Measurements from ENCODE around the gene TRAK1. TPM values are rescaled to one million over a fixed set of nuclear protein-coding genes. Genes with fewer than 3 reads are reported as not detected.

The TRAK1 gene
- total and polyA plus RNA-seq, 2 of the 4 experiments (the other 2 are of a cell fraction), result 25.6 to 28.1 TPM

DNA sequence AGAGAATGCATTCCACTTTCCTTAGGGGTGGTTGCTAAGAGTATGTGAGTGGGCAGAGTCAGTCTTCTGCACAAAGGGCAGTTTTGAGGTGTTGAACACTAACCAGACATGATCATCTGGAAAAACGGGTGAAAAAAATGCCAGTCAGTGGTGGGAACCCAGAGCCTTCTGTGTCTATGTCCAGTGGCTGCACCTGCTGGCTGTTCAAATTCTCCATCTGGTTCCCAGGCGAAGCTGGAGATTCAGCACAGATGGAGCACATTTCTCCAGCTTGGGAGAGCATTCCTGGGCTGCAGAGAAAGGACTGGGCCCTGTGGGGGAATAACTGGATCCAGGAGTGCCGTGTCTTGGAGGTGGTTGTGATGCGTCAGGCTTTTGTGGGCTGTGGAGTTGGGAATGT is 74.1 kb downstream of the TRAK1 start:
- TF ChIP-seq BHLHE40 (IDR thresholded peaks at IDR 0.05; ENCODE audit: low read depth, low read length), result no peak
- TF ChIP-seq, protein P1, sequence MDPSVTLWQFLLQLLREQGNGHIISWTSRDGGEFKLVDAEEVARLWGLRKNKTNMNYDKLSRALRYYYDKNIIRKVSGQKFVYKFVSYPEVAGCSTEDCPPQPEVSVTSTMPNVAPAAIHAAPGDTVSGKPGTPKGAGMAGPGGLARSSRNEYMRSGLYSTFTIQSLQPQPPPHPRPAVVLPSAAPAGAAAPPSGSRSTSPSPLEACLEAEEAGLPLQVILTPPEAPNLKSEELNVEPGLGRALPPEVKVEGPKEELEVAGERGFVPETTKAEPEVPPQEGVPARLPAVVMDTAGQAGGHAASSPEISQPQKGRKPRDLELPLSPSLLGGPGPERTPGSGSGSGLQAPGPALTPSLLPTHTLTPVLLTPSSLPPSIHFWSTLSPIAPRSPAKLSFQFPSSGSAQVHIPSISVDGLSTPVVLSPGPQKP (IDR thresholded peaks at IDR 0.05; ENCODE audit: borderline replicate concordance, low read depth, low read length), result no peak
- TF ChIP-seq FOS (IDR thresholded peaks at IDR 0.05; ENCODE audit: low read depth, low read length), result no peak
- POLR2A ChIA-PET (ENCODE audit: unreplicated experiment), result no interaction called here
- intact Hi-C loops (cut with micrococcal nuclease) (no loop called here), dilution Hi-C loops (cut with HindIII; ENCODE audit: low sequenced_read_pairs, unreplicated experiment) (no loop called here), in situ Hi-C loops (cut with MboI; ENCODE audit: low sequenced_read_pairs) (no loop called here)
- Histone ChIP-seq H3K14ac (replicated peaks; ENCODE audit: low read depth, low read length) (no peak overlapping the region), H2BK15ac (ENCODE audit: low read depth, low read length) (no peak overlapping the region), H3K9ac (ENCODE audit: low read depth, low read length) (no peak overlapping the region), H3K4me3 (ENCODE audit: insufficient read depth, low read depth, low read length) (no peak overlapping the region), H3K9me1 (ENCODE audit: insufficient read depth, low read length) (peaks cover 12% of the 10 kb centered on the region), H2AK9ac (replicated peaks; ENCODE audit: low read depth, low read length, poor library complexity) (no peak overlapping the region), H2AK5ac (ENCODE audit: low read depth, low read length) (no peak overlapping the region), H4K20me1 (ENCODE audit: insufficient read depth, low read length) (no peaks in the 10 kb centered on the region; the same call in none of the 2 replicates), H3K79me1 (ENCODE audit: low read depth in 1 of 2, low read length in 2 of 2) (peaks cover 17 to 37% of the 10 kb centered on the region in 2 experiments; a peak in 3 of 4 replicates), H4K8ac (ENCODE audit: low read depth in 2 of 2, low read length in 2 of 2) (no peak overlapping the region), H4K91ac (ENCODE audit: insufficient read depth, low read depth, low read length) (no peak overlapping the region), H3K27ac (ENCODE audit: insufficient read depth, low read length) (no peak overlapping the region), H2AFZ (replicated peaks; ENCODE audit: low read length, poor library complexity) (no peak overlapping the region), H3K18ac (ENCODE audit: low read depth, low read length) (no peak overlapping the region), H3K23ac (ENCODE audit: low read depth, low read length) (no peak overlapping the region), H2BK20ac (ENCODE audit: low read depth, low read length) (no peak overlapping the region), H3K4me2 (ENCODE audit: low read depth, low read length) (no peak overlapping the region), H3K56ac (ENCODE audit: extremely low read depth, insufficient read depth, low read length) (no peak overlapping the region), H4K5ac (ENCODE audit: low read depth, low read length) (no peak overlapping the region), H3K36me3 (ENCODE audit: control insufficient read depth, insufficient read depth, low read length) (no peaks in the 10 kb centered on the region), H2BK120ac (ENCODE audit: low read depth, low read length) (no peak overlapping the region), H2BK5ac (ENCODE audit: low read depth, low read length, poor library complexity, severe bottlenecking) (no peak overlapping the region), H3K4ac (ENCODE audit: low read depth, low read length) (no peak overlapping the region), H3K4me1 (ENCODE audit: control insufficient read depth, insufficient read depth, low read length) (peaks cover 3% of the 10 kb centered on the region), H3K9me3 (ENCODE audit: control insufficient read depth, insufficient read depth, low read length) (no peaks in the 10 kb centered on the region), H3K27me3 (ENCODE audit: control insufficient read depth, insufficient read depth, low read length) (no peaks in the 10 kb centered on the region)
- no TSS peak for BruUV-seq (replicated peaks)
- no peak for ATAC-seq (ENCODE audit: low read depth)
- CTCF ChIA-PET, result no interaction called here
- 100% methylated on average over 2 of the region's 4 CpGs; no CpG with 5 or more reads in 1 of the 2 experiments for WGBS, 2 experiments (ENCODE audit: extremely low coverage in 2 of 2, insufficient read length in 1 of 2)
- DNase-seq, result no peak
